Neural cell (in vitro differentiated cells): ENCODE measurements around the gene RADIL. TPM values are rescaled to one million over a fixed set of nuclear protein-coding genes. Genes with fewer than 3 reads are reported as not detected.

Experiments used
- H2AFZ ChIP-seq: fragments of 200-600, 300-800 bp; sonication (generic), shearing (Covaris generic); 2 replicates; pipeline ENCODE4 v1.6.0; 2014; ENCODE audit warnings: low read depth, mild to moderate bottlenecking, antibody characterized with exemption, low read length, moderate library complexity
- H3F3A ChIP-seq: fragments of 200-600 bp; shearing (Covaris generic); 2 replicates; pipeline ENCODE4 v1.6.1; 2016; ENCODE audit warnings: mild to moderate bottlenecking, moderate library complexity, mixed read lengths, antibody characterized with exemption, low read length; ENCODE audit not compliant: insufficient read depth, poor library complexity, severe bottlenecking
- H3K27ac ChIP-seq: fragments of 200-600, 300-800 bp; sonication (generic), shearing (Covaris generic); 2 replicates; pipeline ENCODE4 v1.5.1; 2014; ENCODE audit warnings: mild to moderate bottlenecking, low read length, moderate library complexity
- H3K27me3 ChIP-seq: fragments of 300-800, 200-600 bp; sonication (generic), shearing (Covaris generic); 2 replicates; pipeline ENCODE4 v1.6.0; 2014; ENCODE audit warnings: mild to moderate bottlenecking, low read depth, low read length, moderate library complexity; ENCODE audit not compliant: insufficient read depth
- H3K36me3 ChIP-seq: fragments of 300-800, 200-600 bp; sonication (generic), shearing (Covaris generic); 2 replicates; pipeline ENCODE4 v1.5.1; 2014; ENCODE audit warnings: mild to moderate bottlenecking, antibody characterized with exemption, low read length, moderate library complexity; ENCODE audit not compliant: insufficient read depth
- H3K4me2 ChIP-seq: fragments of 300-800, 200-600 bp; sonication (generic), shearing (Covaris generic); 2 replicates; pipeline ENCODE4 v1.6.0; 2014; ENCODE audit warnings: mild to moderate bottlenecking, low read length
- H3K4me3 ChIP-seq: fragments of 300-800, 200-600 bp; sonication (generic), shearing (Covaris generic); 2 replicates; pipeline ENCODE4 v1.5.1; 2014; ENCODE audit warnings: mild to moderate bottlenecking, low read length, moderate library complexity
- H3K79me2 ChIP-seq: fragments of 200-600 bp; shearing (Covaris generic); replicated peaks from 2 replicates; pipeline ENCODE4 v1.6.0; 2014; ENCODE audit warnings: mild to moderate bottlenecking, low read length, moderate library complexity; ENCODE audit not compliant: insufficient read depth
- H3K9ac ChIP-seq: fragments of 300-800, 200-600 bp; sonication (generic), shearing (Covaris generic); 2 replicates; pipeline ENCODE4 v1.6.1; 2016; ENCODE audit warnings: mild to moderate bottlenecking, low read length, mixed read lengths
- H3K9me2 ChIP-seq: fragments of 200-600 bp; shearing (Covaris generic); 2 replicates; pipeline ENCODE4 v1.6.1; 2016; ENCODE audit warnings: mild to moderate bottlenecking, low read length, mixed read lengths; ENCODE audit not compliant: insufficient read depth
- H3K9me3 ChIP-seq: fragments of 200-600, 300-800 bp; sonication (generic), shearing (Covaris generic); 2 replicates; pipeline ENCODE4 v1.6.1; 2016; ENCODE audit warnings: mild to moderate bottlenecking, mixed run types, low read length, moderate library complexity, mixed read lengths
- H4K20me1 ChIP-seq: fragments of 200-600 bp; shearing (Covaris generic); 2 replicates; pipeline ENCODE4 v1.6.1; 2016; ENCODE audit warnings: mild to moderate bottlenecking, mixed run types; ENCODE audit not compliant: insufficient read depth
- CTCF ChIP-seq: fragments of 450-650 bp; IDR thresholded peaks from 2 replicates; pipeline ENCODE4 v1.5.1; 2014; ENCODE audit warnings: antibody characterized with exemption, mild to moderate bottlenecking, moderate library complexity; ENCODE audit not compliant: poor library complexity, severe bottlenecking
- EP300 ChIP-seq: fragments of 450-650 bp; conservative IDR thresholded peaks from 2 replicates; pipeline ENCODE4 v1.6.1; 2014; ENCODE audit warnings: antibody characterized with exemption, mild to moderate bottlenecking, moderate library complexity; ENCODE audit not compliant: poor library complexity, severe bottlenecking
- EZH2 ChIP-seq: fragments of 200-600, 300-800 bp; shearing (Covaris generic), sonication (generic); IDR thresholded peaks from 2 replicates; pipeline ENCODE4 v1.6.1; 2014; ENCODE audit warnings: antibody characterized with exemption, low read length, borderline replicate concordance, mild to moderate bottlenecking; ENCODE audit not compliant: insufficient read depth, poor library complexity, severe bottlenecking
- MXI1 ChIP-seq: fragments of 450-650 bp; conservative IDR thresholded peaks from 2 replicates; pipeline ENCODE4 v1.6.1; 2014; ENCODE audit warnings: antibody characterized with exemption, mild to moderate bottlenecking; ENCODE audit not compliant: poor library complexity, severe bottlenecking
- POLR2AphosphoS5 ChIP-seq: IDR thresholded peaks from 2 replicates; pipeline ENCODE4 v1.6.1; 2012
- RAD21 ChIP-seq: fragments of 450-650 bp; conservative IDR thresholded peaks from 2 replicates; pipeline ENCODE4 v1.6.1; 2014; ENCODE audit warnings: antibody characterized with exemption, mild to moderate bottlenecking, moderate library complexity
- REST ChIP-seq: IDR thresholded peaks from 2 replicates; pipeline ENCODE4 v1.6.1; 2012; ENCODE audit warnings: borderline replicate concordance
- SMC3 ChIP-seq: fragments of 450-650 bp; conservative IDR thresholded peaks from 2 replicates; pipeline ENCODE4 v1.6.1; 2014; ENCODE audit warnings: antibody characterized with exemption, mild to moderate bottlenecking, moderate library complexity; ENCODE audit not compliant: poor library complexity
- TAF1 ChIP-seq: IDR thresholded peaks from 2 replicates; pipeline ENCODE4 v1.6.1; 2012; ENCODE audit warnings: low read depth
- polyA plus RNA-seq: library from polyadenylated mRNA; depleted of rRNA; stranded (reverse); fragments of >200 nt; gene quantifications from 2 replicates; pipeline ENCODE4 v1.2.3, GENCODE V29; 2014

Gene RADIL
- polyA plus RNA-seq, 1 donor from 2014 or later: 4.1 TPM

DNA sequence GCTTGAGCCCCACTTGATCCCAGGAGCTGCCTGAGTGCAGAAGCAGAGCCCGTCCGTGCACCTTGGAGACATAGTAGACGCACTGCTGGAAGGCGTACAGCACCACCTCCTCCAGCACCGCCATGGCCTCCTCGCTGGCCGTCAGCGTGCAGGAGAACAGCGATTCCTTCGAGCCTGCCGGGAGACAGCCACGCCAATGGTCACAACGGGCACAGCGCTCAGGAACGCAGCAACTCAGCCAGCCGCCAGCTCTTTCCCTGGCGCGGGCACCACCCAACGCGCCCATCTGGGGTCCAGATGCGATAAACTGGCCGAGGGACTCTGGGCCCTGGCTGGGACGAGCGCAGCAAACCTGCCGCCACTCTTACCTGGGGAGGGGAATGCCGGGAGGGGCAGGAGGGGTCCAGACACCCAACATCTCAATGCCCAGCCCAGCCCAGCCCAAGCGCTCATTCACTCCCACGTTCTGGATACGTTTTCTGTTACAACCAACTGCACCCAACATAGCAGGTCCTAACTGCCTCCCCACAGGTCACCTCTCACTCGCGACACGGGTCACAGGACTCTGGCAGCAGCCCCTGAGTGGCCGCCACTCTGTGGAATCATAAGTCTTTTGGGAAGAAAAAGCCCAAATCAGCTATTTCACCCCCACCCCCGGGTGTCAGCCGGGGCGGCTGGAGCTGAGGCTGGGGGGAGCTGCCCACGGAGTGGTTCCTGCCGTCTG, 66.2 kb downstream of the RADIL start:
- no peak overlapping the region for H3K9ac ChIP-seq

GRCh38 chr7:4816419-4817080, 67.0 kb downstream of the RADIL start:
- Histone ChIP-seq H3K4me3 (no peak overlapping the region), H3K27ac (no peak overlapping the region), H2AFZ (no peak overlapping the region), H3K9ac (no peak overlapping the region), H3K79me2 (no peaks in the 10 kb centered on the region), H3K9me3 (no peaks in the 10 kb centered on the region), H3F3A (no peaks in the 10 kb centered on the region), H3K27me3 (no peaks in the 10 kb centered on the region), H3K9me2 (no peaks in the 10 kb centered on the region), H3K36me3 (no peaks in the 10 kb centered on the region), H3K4me2 (no peak overlapping the region), H4K20me1 (no peaks in the 10 kb centered on the region)
- TF ChIP-seq EP300: no peak
- TF ChIP-seq MXI1: no peak
- TF ChIP-seq CTCF: no peak
- TF ChIP-seq TAF1: no peak
- no peak for TF ChIP-seq SMC3
- no peak for TF ChIP-seq RAD21

More for the DNA sequence above, 66.2 kb downstream of the RADIL start:
- TF ChIP-seq REST: no peak
- no peak for TF ChIP-seq POLR2AphosphoS5
- TF ChIP-seq EZH2: no peak
- TF ChIP-seq TAF1: no peak
- no peak for TF ChIP-seq MXI1
- no peak for TF ChIP-seq RAD21
- H3K27me3 ChIP-seq: no peaks in the 10 kb centered on the region
- H4K20me1 ChIP-seq: no peaks in the 10 kb centered on the region
- no peak overlapping the region for H2AFZ ChIP-seq
- H3F3A ChIP-seq: no peaks in the 10 kb centered on the region
- H3K27ac ChIP-seq: no peak overlapping the region
- H3K79me2 ChIP-seq: no peaks in the 10 kb centered on the region
- no peaks in the 10 kb centered on the region for H3K9me3 ChIP-seq
- no peaks in the 10 kb centered on the region for H3K36me3 ChIP-seq
- H3K9me2 ChIP-seq: no peaks in the 10 kb centered on the region
- H3K4me3 ChIP-seq: no peak overlapping the region
- no peak overlapping the region for H3K4me2 ChIP-seq
